NCI-H146 treated with DMSO at 0.1 percent for 48 hours (cell line): ENCODE results near the gene WAC.

Experiments
- DNase-seq: peaks from one replicate; lab custom pipeline; 2025; ENCODE audit not compliant: unreplicated experiment; lab: John Stamatoyannopoulos, UW

The WAC gene

GRCh38 chr10:28530751-28531150, 2.2 kb upstream of the WAC start:
- DNase-seq: no peak

- DNase-seq: no peak
Measured at GRCh38 chr10:28533186-28533564, 257 bp downstream of the WAC start.

- no peak for DNase-seq
Measured at GRCh38 chr10:28533571-28534304, 820 bp downstream of the WAC start.

- DNase-seq: no peak
Measured at GRCh38 chr10:28535846-28536245, 2.9 kb downstream of the WAC start.

GRCh38 chr10:28538595-28538994, 5.7 kb downstream of the WAC start:
- no peak for DNase-seq

- no peak for DNase-seq
Measured at GRCh38 chr10:28540145-28540544, 7.2 kb downstream of the WAC start.

GRCh38 chr10:28541717-28542365, 8.9 kb downstream of the WAC start:
- DNase-seq: no peak

GRCh38 chr10:28542728-28543127, 9.8 kb downstream of the WAC start:
- DNase-seq: no peak

GRCh38 chr10:28544058-28544457, 11.1 kb downstream of the WAC start:
- no peak for DNase-seq

GRCh38 chr10:28545967-28546644, 13.2 kb downstream of the WAC start:
- DNase-seq: no peak

GRCh38 chr10:28548781-28549498, 16.0 kb downstream of the WAC start:
- no peak for DNase-seq

- DNase-seq: no peak
Measured at GRCh38 chr10:28551086-28551485, 18.2 kb downstream of the WAC start.

- no peak for DNase-seq
Measured at GRCh38 chr10:28552775-28553174, 19.9 kb downstream of the WAC start.

- DNase-seq: no peak
Measured at GRCh38 chr10:28554009-28554408, 21.1 kb downstream of the WAC start.

- no peak for DNase-seq
Measured at GRCh38 chr10:28554952-28555351, 22.0 kb downstream of the WAC start.

GRCh38 chr10:28555358-28555757, 22.4 kb downstream of the WAC start:
- DNase-seq: no peak

- no peak for DNase-seq
Measured at GRCh38 chr10:28556142-28556541, 23.2 kb downstream of the WAC start.

GRCh38 chr10:28558186-28558585, 25.3 kb downstream of the WAC start:
- DNase-seq: no peak

GRCh38 chr10:28558923-28559508, 26.1 kb downstream of the WAC start:
- no peak for DNase-seq

- DNase-seq: no peak
Measured at GRCh38 chr10:28559618-28560017, 26.7 kb downstream of the WAC start.

GRCh38 chr10:28560617-28561016, 27.7 kb downstream of the WAC start:
- DNase-seq: no peak
